Dermis blood vessel endothelial cell (primary cell): ENCODE results near the gene HERPUD1. TPM values are rescaled to one million over a fixed set of nuclear protein-coding genes. Genes with fewer than 3 reads are reported as not detected.

Source experiments
- DNase-seq: peaks from one replicate; pipeline ENCODE4 v3.0.0; 2010
- total RNA-seq: library from RNA; depleted of rRNA; stranded (reverse); fragments of >200 nt; gene quantifications from 2 replicates; pipeline ENCODE4 v1.2.3, GENCODE V29; 2014

HERPUD1 gene
- total RNA-seq, 1 donor from 2014 or later, result 88.0 TPM

DNA sequence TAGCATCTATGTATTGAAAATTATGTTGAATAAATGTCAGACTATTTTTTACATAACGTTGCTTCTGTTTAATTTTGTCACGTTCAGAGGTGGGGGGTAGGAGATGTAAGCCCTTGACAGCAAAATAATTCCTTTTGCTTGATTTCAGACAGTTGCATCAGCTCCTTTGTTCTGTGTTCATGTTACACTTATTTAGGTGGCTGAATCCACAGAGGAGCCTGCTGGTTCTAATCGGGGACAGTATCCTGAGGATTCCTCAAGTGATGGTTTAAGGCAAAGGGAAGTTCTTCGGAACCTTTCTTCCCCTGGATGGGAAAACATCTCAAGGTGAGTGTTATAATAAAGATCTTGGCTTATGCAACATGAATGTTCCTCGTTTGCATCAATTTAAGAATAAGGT is 4.5 kb downstream of the HERPUD1 start:
- DNase-seq, result no peak

DNA sequence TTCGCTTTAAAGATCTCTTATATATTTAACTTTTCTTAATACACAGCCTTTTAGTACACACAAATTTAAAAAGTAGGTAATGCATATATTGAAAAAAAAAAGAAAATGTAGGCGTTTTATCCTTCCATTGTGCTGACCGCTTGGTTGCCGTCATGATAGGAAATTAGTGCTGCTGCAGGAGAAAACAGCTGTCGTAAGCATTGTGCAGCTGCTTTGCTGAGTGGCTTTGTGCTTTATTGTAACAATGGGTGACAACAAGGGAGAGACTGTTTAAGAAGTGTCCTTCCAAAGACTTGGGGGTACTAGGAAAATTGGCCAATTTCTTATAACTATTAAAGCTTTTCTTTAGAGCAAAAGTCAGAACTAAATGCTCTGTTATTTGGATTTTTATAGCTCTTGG is 5.0 kb downstream of the HERPUD1 start:
- DNase-seq, result no peak

- no peak for DNase-seq
Observed at GRCh38 chr16:56938664-56939513, 6.9 kb downstream of the HERPUD1 start.

DNA sequence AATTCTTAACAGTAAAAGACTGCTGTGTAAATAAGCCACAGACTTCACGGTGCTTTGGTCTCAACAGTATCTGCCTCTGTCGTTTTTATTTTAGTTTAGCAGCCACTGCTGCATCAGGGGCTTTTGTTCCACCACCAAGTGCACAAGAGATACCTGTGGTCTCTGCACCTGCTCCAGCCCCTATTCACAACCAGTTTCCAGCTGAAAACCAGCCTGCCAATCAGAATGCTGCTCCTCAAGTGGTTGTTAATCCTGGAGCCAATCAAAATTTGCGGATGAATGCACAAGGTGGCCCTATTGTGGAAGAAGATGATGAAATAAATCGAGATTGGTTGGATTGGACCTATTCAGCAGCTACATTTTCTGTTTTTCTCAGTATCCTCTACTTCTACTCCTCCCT is 7.9 kb downstream of the HERPUD1 start:
- no peak for DNase-seq

DNA sequence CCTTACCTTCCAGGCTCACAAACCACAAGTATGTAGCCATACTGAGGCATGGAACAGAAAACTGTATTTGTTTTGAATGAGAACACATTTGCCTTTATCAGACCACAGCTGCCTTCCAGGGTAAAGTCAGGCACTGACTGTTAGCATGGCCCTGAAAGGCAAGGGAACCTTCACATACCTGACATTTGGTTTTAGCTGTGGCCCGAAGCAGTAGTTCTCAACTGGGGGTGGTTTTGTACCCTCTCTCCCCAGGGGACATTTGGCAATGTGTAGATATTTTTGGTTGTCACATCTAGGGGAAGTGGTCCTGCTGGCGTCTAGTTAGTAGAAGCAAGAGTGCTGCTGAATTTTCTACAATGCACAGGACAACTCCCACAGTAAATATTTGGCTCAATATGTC is 9.2 kb downstream of the HERPUD1 start:
- no peak for DNase-seq

- no peak for DNase-seq
Observed at GRCh38 chr16:56941856-56942331, 10.0 kb downstream of the HERPUD1 start.

DNA sequence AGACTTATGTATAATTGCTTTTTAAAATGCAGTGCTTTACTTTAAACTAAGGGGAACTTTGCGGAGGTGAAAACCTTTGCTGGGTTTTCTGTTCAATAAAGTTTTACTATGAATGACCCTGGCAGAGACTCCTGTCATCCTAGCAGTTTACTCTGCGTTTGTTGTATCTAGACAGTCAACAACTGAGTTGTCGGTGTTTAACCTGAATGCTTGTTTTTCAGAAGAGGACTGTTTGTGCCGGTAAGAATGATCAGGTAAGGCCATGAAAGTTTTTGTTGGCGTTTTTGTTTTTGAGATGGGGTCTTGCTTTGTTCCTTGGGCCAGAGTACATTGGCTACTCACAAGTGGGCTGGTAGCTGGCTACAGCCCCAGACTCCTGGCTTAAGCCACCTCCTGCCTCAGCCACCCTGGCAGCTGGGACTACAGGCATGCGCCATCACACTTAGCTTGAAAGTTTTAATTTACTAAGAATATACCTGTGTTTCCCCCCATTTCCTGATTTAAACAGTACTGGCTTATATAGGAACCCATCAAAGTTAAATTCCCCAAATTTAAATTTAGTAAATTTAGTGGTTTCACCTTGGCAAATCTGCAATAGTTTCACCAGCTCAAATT is 11.9 kb downstream of the HERPUD1 start:
- DNase-seq, result no peak

- DNase-seq, result no peak
Observed at GRCh38 chr16:56944954-56945839, 13.3 kb downstream of the HERPUD1 start.

GRCh38 chr16:56945847-56946527 is 14.0 kb downstream of the HERPUD1 start:
- no peak for DNase-seq

DNA sequence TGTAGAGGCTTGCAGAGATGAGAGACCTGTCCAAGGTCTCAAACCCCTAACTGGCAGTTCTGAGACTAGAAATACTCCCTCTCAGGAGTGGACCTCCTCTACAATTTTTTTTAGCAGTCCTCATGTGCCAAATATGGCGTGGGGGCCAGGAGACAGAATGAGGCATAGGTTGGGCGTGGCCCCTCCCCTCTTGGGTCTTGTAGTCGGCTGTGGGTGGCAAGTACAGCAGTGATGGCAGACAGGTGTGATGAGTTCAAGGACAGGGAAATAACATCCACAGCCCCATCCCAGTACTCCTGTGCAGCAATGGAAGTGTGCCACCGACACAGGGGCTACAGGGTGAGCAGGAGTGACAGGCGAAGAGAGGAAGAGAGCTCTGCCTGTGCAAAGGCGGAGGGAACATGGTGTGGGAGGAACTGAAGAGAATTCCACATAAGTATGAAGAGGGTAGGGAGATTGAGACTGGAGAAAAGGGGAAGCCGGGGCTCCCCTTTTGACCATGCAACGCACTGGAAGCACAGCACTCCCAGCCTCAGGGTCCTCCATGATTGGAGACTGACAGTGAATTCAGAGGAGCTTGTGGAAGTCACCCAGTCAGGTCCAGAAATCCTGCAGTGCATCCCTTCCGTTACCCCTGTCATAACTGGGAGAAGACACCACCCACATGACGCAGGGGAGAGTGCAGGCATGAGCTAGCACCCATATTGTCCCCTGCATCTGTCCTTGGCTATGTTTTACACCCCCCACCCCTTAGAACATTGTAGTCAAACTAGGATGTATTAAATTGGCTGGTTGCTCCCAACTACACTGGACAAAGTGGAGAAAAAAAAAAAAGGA is 15.0 kb downstream of the HERPUD1 start:
- DNase-seq, result no peak

- DNase-seq, result no peak
Observed at GRCh38 chr16:56947604-56947995, 15.7 kb downstream of the HERPUD1 start.

- no peak for DNase-seq
Observed at GRCh38 chr16:56948234-56948633, 16.3 kb downstream of the HERPUD1 start.

DNA sequence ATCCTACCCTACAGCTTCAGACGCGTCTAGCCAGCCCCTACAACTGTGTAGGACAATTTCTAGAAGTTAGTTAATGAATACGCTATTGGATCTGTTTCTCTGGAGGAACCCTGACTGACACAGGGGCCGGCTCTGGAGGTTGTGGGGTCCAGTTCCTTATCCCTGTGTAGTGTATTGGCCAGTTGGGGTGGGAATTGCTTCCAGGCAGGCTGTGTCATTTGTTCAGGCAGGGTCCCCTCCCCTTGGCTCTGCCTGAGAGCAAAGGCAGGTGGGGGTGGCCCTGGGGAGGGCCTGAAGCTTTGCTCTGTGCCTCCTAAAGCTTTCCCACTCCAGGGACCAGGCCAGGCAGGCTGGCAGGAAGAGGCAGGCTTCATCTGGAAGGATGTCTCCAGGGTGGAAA is 18.1 kb downstream of the HERPUD1 start:
- DNase-seq, result no peak

DNA sequence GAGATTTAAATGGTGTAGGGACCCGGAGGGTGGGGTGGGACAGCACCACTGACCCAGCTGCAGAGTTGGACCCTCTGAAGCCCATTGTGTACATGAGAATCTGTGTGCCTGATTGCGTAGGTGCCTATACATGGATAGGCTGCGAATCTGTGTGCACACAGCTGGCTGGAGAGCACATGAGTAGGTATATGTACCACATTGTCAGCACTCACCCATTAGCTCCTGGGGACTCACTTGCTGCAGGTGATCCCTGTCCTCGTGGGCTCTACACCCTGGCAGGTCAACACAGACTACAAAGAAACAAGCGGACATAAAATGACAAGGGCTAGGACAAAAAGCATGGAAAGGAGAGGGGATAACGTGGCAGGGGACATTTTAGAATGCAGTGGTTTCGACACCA is 18.5 kb downstream of the HERPUD1 start:
- DNase-seq, result no peak

- DNase-seq, result peak; percentile 74
Observed at GRCh38 chr16:56950881-56951771, 19.2 kb downstream of the HERPUD1 start.

DNA sequence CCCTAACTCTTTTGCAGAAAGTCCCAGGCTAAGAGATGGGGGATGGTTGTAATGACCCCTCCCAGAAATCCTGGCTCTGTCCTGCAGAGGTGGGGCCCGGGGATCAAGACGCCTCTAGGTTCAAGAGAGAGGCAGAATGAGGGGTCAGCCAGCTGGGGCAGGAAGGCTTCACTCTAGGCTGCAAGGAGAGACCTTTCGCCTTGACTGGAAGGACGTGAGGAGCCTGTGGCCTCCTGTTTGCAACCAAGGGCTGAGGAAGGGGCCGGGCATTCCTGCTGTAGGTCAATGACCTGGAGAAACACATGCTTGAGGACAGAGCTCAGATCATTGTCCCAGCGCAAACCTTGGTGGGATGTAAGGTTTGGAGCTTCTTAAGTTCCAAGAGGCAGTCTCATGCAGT is 21.1 kb downstream of the HERPUD1 start:
- no peak for DNase-seq

DNA sequence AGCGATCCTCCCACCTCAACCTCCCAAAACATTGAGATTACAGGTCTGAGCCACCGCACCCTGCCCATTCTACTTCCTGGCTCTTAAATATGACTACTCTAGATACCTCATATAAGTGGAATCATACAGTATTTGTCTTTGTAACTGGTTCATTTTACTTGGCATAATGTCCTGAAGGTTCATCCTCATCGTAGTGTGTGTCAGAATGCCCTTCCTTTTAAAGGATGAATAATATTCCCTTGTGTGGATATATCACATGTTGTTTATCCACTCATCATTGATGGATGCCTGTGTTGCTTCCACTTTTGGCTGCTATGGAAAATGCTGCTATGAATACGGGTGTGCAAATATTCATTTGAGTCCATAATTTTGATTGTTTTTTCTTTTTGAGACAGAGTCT is 24.1 kb downstream of the HERPUD1 start:
- no peak for DNase-seq

DNA sequence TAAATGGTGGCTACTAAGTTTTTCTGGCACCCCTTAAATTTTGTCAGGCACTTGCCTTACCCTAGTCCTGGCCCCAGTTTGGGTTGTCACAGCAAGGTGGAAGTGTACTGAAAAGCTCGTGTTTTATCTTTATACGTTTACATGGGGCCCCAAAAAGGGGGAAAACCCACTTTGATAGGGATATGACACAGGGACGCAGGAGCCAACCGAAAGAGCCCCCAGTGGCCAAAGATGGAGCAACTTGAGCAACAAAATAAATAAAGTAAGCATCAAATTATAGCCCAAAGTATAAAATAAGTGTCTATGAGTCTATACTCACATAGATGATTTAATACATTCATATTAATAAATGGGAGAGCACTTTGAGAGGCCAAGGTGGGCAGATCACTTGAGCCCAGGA is 24.8 kb downstream of the HERPUD1 start:
- no peak for DNase-seq

GRCh38 chr16:56960681-56961281 is 28.8 kb downstream of the HERPUD1 start:
- DNase-seq, result no peak

- peak; percentile 54 for DNase-seq
Observed at GRCh38 chr16:56961386-56961785, 29.4 kb downstream of the HERPUD1 start.
